NT2/D1 (cell line): ENCODE results near the gene PRAC2.

Experiments
- SUZ12 ChIP-seq: IDR thresholded peaks from 2 replicates; pipeline ENCODE4 v1.6.1; 2011; ENCODE audit not compliant: insufficient read length, insufficient read depth; ENCODE audit errors: extremely low read depth
- YY1 ChIP-seq: IDR thresholded peaks from 2 replicates; pipeline ENCODE4 v1.6.1; 2011; ENCODE audit not compliant: insufficient read length, insufficient read depth
- ZNF274 ChIP-seq: IDR thresholded peaks from 2 replicates; pipeline ENCODE4 v1.6.1; 2011; ENCODE audit warnings: mild to moderate bottlenecking, low read depth, low read length

- no peak for TF ChIP-seq ZNF274
- TF ChIP-seq YY1: no peak
- TF ChIP-seq SUZ12: no peak
These were observed 6.6 kb downstream of the PRAC2 start for GRCh38 chr17:48729335-48730239.
